Measurements from ENCODE around the gene GPC3. TPM values are rescaled to one million over a fixed set of nuclear protein-coding genes. Genes with fewer than 3 reads are reported as not detected.
A peak's percentile ranks its signal among the peaks of the same experiment; 100 is the strongest.

Gene GPC3
- total RNA-seq, 1 donor from 2014 or later, result 4.2 TPM

DNA sequence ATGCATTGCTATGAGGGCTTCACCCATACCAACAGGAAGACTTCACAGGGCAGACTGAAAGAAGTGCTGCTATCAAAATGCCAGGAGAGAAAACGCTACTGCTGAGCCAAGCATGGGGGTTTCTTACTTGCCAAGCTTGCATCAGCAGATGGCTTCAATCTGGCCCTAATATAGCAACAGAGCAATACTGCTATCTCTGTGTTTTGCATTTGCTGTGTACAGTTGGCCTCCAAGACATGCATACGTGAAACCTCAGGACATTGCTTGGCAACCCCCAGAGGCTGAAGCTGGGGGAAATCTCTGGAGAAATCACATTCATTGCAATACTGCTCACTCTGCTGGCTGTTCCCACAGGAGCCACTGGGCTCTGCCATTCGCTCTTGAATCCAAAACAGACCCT, 442.9 kb downstream of the GPC3 start:
- Mint-ChIP-seq H3K4me3 (ENCODE audit: unreplicated experiment) (no peak overlapping the region), H3K36me3 (ENCODE audit: unreplicated experiment) (peaks cover 3% of the 10 kb centered on the region), H3K9me3 (ENCODE audit: unreplicated experiment) (no peaks in the 10 kb centered on the region), H3K4me1 (ENCODE audit: low read depth, unreplicated experiment) (peaks cover 5% of the 10 kb centered on the region), H3K27me3 (ENCODE audit: unreplicated experiment) (no peaks in the 10 kb centered on the region), H3K27ac (ENCODE audit: unreplicated experiment) (no peak overlapping the region)
- TF ChIP-seq, protein P1, sequence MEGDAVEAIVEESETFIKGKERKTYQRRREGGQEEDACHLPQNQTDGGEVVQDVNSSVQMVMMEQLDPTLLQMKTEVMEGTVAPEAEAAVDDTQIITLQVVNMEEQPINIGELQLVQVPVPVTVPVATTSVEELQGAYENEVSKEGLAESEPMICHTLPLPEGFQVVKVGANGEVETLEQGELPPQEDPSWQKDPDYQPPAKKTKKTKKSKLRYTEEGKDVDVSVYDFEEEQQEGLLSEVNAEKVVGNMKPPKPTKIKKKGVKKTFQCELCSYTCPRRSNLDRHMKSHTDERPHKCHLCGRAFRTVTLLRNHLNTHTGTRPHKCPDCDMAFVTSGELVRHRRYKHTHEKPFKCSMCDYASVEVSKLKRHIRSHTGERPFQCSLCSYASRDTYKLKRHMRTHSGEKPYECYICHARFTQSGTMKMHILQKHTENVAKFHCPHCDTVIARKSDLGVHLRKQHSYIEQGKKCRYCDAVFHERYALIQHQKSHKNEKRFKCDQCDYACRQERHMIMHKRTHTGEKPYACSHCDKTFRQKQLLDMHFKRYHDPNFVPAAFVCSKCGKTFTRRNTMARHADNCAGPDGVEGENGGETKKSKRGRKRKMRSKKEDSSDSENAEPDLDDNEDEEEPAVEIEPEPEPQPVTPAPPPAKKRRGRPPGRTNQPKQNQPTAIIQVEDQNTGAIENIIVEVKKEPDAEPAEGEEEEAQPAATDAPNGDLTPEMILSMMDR (IDR thresholded peaks at IDR 0.05; ENCODE audit: partially characterized antibody, unreplicated experiment), result no peak
- DNase-seq, result no peak

DNA sequence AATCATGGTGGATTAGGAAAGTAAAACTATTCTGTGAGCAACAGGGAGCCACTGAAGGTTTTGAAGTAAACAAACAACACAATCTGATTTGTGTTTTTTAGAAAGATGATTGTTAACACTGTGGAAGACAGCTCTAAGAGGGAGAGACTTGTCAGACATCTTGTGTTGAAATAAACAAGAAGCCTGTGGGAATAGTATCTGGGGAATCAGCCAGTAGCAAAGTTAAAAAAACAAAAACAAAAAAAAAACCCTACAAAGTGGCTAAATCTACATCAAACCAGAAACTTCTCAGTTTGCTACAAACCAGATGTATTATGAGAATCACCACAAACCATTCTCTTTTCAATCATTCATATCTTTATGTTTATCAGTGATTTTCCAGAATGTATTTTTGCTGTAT, 444.4 kb downstream of the GPC3 start:
- H3K36me3 Mint-ChIP-seq (ENCODE audit: unreplicated experiment), result no peaks in the 10 kb centered on the region
- no peaks in the 10 kb centered on the region for H3K9me3 Mint-ChIP-seq (ENCODE audit: unreplicated experiment)
- peaks cover 9% of the 10 kb centered on the region for H3K4me1 Mint-ChIP-seq (ENCODE audit: low read depth, unreplicated experiment)
- TF ChIP-seq, protein P1 (IDR thresholded peaks at IDR 0.05; ENCODE audit: partially characterized antibody, unreplicated experiment), result no peak
- H3K27me3 Mint-ChIP-seq (ENCODE audit: unreplicated experiment), result no peaks in the 10 kb centered on the region
- H3K4me3 Mint-ChIP-seq (ENCODE audit: unreplicated experiment), result no peak overlapping the region
- no peak for DNase-seq
- no peak overlapping the region for H3K27ac Mint-ChIP-seq (ENCODE audit: unreplicated experiment)

DNA sequence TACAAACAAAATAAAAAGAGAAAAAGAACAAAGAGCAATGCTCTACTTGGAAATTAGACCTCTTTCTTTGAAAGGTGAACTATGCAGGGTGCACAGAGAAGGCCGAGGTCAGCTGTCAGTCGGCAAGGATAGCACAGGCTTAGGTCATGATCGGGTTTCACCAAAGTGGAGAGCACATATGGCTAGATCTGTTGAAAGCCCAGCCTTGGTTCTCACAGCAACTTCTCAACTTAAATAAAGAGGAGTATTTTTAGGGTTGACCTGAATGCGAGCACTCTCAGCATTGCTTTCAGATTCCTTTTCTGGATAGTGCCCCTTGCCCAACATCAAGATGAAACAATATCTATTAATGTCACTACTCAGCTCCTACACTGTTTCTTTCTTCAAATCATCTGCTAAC, 447.2 kb downstream of the GPC3 start:
- no peak for DNase-seq
- Mint-ChIP-seq H3K4me1 (ENCODE audit: low read depth, unreplicated experiment) (peaks cover 9% of the 10 kb centered on the region), H3K9me3 (ENCODE audit: unreplicated experiment) (no peaks in the 10 kb centered on the region), H3K4me3 (ENCODE audit: unreplicated experiment) (no peak overlapping the region), H3K27me3 (ENCODE audit: unreplicated experiment) (no peaks in the 10 kb centered on the region), H3K27ac (ENCODE audit: unreplicated experiment) (peak overlapping the region; percentile 43), H3K36me3 (ENCODE audit: unreplicated experiment) (no peaks in the 10 kb centered on the region)
- TF ChIP-seq, protein P1 (IDR thresholded peaks at IDR 0.05; ENCODE audit: partially characterized antibody, unreplicated experiment), result no peak

DNA sequence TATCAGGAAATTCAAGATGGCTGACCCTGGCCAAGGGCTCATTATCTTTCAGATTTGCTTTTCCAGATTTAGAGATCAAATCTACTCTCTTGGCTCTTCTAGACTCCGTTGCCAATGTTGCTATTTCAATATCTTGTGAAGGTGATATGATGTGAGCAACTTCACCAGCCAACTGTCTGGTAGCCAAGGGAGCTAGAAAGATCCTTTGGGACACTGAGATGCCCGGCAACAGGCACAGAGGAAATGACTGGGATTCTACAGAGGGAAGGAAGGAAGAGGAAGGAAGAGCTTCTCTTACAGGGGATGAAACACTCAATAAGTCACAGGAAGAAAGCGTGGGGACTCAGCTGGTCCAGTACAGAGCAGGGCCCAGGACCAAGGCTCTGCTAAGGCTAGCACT, 448.3 kb downstream of the GPC3 start:
- H3K36me3 Mint-ChIP-seq (ENCODE audit: unreplicated experiment), result no peaks in the 10 kb centered on the region
- no peak overlapping the region for H3K27ac Mint-ChIP-seq (ENCODE audit: unreplicated experiment)
- H3K27me3 Mint-ChIP-seq (ENCODE audit: unreplicated experiment), result no peaks in the 10 kb centered on the region
- H3K9me3 Mint-ChIP-seq (ENCODE audit: unreplicated experiment), result no peaks in the 10 kb centered on the region
- DNase-seq, result no peak
- TF ChIP-seq, protein P1 (IDR thresholded peaks at IDR 0.05; ENCODE audit: partially characterized antibody, unreplicated experiment), result no peak
- H3K4me3 Mint-ChIP-seq (ENCODE audit: unreplicated experiment), result no peak overlapping the region
- H3K4me1 Mint-ChIP-seq (ENCODE audit: low read depth, unreplicated experiment), result peaks cover 7% of the 10 kb centered on the region

DNA sequence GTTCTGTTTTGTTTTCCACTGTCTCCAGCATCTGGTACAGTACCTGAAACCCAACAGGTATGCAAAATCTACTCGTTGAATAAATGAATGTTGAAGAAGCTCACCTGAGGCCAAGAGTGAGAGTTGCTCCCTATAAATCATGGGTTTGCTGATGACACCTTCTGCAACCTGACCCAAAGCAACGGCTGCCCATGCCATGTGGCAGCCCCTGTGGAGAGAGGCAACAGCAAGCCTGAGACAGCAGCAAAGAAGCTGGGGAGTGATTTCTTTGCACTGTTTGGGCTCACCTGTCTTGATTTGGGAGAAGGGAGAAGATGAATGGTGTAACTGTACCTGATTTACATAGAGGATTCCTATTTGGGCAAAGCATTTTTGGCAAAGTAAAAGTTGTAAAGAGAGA, 450.3 kb downstream of the GPC3 start:
- no peaks in the 10 kb centered on the region for H3K27me3 Mint-ChIP-seq (ENCODE audit: unreplicated experiment)
- H3K27ac Mint-ChIP-seq (ENCODE audit: unreplicated experiment), result no peak overlapping the region
- no peaks in the 10 kb centered on the region for H3K36me3 Mint-ChIP-seq (ENCODE audit: unreplicated experiment)
- TF ChIP-seq, protein P1 (IDR thresholded peaks at IDR 0.05; ENCODE audit: partially characterized antibody, unreplicated experiment), result no peak
- no peaks in the 10 kb centered on the region for H3K9me3 Mint-ChIP-seq (ENCODE audit: unreplicated experiment)
- no peak overlapping the region for H3K4me3 Mint-ChIP-seq (ENCODE audit: unreplicated experiment)
- peaks cover 5% of the 10 kb centered on the region for H3K4me1 Mint-ChIP-seq (ENCODE audit: low read depth, unreplicated experiment)
- no peak for DNase-seq

Measured in glutamatergic neuron (in vitro differentiated cells).